ENCODE measurements around the gene REV1.
"Not testable (repeated sequence)": the region's sequence is repeated elsewhere in the genome, so short reads cannot be mapped to it uniquely, and the experiment has no call there.

The REV1 gene

DNA sequence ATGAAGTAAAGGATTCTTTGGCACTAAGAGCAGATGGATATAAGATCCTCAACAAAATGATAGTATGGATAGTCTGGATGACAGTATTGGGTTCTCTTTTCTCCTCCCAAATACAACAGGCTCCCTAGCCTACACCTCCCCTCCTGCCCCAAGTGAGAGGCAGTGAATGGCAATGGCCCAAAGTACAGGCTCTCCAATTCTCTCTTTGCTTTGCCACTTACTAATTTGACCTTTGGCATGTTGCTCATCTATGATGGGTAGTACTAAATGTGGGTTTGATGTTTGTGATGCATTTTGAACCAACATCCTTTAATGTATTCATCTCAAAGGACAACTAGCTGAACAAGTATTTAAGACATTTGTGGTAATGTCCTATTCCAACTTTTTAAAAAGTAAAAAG lies 86.7 kb downstream of the REV1 start:
- no peak for DNase-seq (ENCODE audit: low spot score)

DNA sequence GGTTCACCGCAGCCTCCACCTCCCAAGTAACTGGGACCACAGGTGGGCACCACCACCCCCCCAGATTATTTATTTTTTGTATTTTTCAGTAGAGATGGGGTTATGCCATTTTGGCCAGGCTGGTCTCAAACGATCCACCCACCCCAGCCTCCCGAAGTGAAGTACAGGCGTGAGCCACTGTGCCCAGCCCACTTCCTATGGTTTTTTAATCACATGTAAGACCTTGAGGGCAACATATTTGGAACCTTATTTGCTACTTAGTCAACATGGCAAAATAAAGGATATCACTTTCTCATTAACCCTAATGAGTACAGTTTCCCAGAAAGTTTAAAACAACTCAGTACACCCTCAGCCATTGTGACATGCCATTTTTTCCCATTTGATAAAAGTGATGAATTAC lies 88.0 kb downstream of the REV1 start:
- DNase-seq (ENCODE audit: low spot score), result no peak

DNA sequence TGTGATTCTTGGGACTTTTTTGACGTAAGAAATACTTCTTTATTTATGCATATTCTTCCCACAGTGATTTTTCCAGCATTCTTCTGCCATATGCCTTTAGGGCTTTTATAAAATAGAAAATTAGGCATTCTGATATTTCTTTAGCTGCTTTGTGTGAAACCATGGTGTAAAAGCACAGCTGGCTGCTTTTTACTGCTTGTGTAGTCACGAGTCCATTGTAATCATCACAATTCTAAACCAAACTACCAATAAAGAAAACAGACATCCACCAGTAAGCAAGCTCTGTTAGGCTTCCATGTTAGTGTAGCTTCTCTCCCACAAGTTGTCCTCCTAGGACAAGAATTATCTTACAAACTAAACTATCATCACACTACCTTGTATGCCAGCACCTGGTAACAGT lies 90.0 kb downstream of the REV1 start:
- DNase-seq (ENCODE audit: low spot score), result no peak

DNA sequence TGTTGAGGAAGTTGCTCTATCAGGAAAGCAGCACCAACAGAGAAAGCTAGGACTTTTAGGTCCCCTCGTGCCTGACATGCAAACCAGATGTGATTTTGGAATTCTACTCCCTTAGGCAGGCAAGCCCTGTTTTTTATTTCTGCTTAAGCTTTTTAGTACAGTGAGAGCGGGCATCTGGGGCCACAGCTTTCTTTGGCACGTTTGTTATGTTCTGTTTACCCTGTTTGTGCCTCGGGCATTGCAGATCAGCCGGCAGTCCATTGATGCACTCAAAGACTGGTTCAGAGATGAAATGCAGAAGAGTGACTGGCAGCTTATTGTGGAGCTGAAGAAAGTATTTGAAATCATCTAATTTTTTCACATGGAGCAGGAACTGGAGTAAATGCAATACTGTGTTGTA lies 90.8 kb downstream of the REV1 start:
- peak; percentile 33 for DNase-seq (ENCODE audit: low spot score)

DNA sequence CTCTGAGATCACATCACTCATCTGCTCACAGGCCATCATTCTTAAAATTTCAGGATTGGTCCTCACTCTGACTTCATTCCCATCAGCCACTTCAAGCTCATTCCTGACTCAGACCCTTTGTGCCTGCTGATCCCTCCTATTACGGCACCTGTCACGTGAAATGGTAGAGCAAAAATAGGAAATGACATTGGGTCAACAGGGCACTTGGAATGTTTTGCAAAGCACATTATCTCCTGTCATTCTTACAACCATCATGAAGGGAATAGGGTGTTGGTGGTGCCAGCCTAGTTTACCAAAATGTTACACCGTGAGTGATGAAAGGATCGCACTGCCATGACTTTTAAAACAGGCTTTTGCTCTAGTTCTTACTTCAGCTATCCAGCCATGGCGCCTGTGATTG lies 91.5 kb downstream of the REV1 start:
- no peak for DNase-seq (ENCODE audit: low spot score)

DNA sequence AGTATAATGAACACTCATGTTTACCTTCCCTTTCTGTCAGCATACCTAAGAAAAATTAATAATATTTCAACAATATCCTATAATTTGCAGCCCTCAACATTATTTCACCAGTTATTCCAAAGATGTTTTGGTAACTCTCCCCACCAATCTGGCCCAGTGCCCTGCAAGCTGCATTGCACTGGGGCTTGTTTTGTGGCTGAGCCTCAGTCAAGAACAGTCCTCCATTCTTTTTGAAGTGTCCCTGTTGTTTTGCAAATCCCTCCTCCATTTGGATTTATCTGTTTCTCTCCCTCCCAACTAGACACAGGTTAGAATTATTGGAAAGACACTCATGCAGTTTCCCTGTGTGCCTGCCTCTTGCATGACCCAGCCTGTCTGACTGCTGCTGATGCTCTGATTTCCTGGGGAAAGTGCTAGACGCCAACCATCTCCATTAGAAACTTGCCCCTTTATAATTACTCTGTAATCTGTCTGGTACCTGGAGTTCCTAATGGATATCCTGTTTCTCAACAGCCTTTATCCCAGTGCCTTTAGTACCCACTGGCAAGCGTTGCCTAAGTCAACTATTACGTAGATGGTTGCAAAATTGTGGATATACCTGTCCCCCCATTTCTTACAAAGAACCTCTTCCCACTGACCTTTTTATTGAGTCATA lies 92.4 kb downstream of the REV1 start:
- DNase-seq (ENCODE audit: low spot score), result peak; percentile 72

DNA sequence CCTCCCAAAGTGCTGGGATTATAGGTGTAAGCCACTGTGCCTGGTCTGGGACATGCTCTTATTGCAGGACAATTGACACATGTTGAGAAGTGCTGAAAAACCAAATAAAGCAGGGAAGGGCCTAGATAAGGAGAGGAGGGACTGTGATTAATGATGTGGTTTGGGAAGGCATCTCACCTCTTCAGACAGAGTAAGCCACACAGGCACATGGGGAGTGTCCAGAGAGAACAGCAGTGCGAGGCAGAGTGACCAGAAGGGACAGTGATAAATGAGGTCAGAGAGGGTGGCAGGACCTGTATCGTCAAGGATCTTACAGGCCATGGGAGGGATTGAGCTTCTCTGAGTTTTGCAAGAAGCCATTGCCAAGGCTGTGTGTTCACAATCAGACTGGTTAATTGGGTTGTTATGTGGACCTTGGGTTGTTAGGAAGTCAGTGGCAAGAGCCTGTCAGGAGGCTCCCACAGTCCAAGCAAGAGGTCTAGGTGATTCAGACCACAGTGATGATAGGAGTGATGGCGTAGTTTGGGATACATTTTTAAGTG lies 94.2 kb downstream of the REV1 start:
- no peak for DNase-seq (ENCODE audit: low spot score)

DNA sequence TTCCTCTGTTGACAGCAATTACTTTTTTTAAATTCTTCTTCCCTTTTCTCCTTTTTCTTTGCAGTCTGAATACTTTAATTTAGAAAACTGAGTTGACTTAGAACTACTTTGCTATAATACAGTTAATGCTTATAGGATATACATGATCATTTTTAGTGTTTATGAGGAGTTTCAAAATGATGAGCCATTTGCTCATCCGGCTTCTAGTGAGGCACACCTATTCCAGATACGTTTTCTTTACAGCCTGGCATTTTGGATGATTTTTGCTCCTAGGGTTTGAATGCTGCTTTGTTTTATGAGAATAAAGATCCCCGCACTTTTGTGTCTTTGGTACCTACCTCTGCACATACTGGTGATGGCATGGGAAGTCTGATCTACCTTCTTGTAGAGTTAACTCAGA lies 99.9 kb downstream of the REV1 start:
- DNase-seq (ENCODE audit: low spot score), result no peak

DNA sequence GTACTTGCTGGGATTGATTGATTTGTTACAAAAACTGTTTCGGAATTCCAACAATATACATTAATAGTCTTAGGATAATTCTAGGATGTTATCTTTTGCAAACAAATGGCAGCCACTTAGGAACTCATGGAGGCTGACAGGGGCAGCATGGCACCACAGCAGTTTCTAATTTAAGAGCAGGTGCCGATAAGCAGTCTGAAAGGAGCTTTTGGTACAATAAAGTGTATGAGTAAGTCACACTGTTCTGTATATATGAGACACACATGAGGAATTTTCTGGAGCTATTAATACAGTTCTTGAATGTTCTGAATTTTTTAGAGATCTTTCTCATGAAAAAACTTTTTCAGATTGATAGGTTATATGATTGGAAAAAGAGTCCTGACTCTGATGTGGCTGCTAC lies 100.4 kb downstream of the REV1 start:
- DNase-seq (ENCODE audit: low spot score), result no peak

DNA sequence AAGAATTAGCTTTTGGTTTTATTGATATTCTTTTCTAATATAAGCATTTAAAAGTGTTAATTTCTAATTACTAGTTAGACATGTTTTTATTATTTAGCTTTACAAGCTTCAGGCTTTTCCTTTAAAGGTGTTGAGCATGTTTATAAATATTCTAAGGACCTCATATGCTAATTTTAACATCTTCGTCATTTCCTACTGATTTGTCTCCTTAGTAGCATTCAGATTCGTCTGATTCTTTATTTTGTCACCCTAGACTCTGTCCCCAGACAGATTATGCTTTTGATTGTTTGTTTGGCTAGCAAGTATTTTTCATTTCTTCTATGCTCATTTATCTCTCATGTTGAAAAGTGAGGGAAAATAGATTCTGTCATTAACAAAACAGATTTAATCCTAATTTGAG lies 100.9 kb downstream of the REV1 start:
- no peak for DNase-seq (ENCODE audit: low spot score)

DNA sequence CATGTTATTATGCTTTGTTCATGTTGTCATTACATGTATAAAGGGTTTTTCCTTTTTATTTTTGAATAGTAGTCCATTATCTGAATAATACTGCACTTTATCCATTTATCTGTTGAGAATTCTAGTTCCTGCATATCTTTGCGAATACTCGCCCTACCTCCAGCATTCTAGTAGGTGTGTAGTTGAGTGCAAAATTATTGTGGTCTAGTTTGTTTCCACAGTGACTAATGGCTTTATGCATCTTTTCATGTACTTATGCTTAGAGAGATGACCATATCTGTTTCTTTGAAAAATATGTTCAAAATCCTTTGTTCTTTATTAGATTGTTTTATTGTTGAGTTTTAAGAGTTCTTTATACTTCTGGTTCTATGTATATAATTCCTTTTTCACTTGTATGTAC lies 103.8 kb downstream of the REV1 start:
- no peak for DNase-seq (ENCODE audit: low spot score)

DNA sequence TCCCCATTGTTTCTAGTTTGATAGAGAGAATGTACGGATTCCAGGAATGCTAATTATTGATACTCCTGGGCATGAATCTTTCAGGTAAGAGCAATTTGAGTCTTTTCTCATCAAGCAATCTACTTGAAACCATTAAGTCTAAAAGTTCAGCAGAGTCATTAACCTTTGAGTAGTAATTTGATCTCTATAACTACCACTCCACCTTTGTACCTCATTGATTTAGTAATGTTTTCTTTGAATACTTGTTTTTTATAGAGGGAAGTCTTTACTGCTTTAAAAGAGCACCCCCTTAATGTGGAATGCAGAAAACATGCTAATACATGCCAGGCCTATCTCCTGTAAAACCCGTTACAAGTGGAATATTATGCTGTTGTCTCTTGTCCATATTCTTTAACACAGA lies 107.7 kb downstream of the REV1 start:
- no peak for DNase-seq (ENCODE audit: low spot score)

DNA sequence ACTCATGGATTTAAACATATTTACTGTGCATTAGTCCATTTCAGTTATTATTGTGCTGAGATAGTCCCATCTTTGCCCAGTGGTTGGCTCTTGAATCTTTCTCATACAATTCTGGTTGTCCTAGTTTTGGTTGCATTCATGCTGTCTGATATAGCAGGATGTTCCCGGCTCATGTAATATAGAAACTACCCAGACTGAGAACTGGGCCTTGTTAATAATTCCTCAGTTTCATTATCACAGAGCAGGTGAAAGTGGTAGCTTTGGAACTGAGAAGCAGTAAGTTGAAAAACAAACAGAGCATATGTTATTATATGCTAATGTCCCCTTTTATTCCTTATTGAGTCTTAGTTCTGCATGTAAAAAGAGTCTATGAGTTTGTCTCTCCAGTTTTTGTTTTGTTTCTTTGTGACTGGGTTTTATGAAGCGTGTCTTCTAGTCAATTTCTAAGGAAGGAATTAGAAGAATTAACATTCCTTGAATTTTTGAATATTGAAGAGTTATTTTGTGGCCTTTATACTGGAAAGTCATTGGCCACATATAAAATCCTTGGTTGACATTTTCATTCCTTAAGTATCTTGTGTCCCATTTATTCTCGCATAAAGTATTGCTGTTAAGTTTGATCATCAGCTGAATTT lies 109.3 kb downstream of the REV1 start:
- no peak for DNase-seq (ENCODE audit: low spot score)

DNA sequence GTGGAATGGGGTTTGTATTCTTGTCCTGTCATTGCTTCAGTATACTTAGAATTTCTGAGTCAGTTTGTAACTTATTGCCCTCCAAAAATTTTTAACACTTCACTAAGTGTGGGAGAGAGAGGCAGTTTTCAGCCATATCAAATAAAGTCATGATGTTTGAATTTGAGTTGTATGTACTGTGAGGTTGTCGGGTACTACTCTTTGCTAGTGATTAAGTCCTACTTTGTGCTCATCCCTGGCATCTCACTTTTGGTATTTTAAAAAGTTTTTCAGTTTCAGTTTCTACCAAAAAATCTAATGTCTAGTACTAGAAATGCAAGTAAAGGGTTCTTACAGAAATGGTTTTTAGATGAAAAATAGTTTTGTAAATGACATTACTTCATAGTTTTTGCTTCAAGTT lies 111.9 kb downstream of the REV1 start:
- DNase-seq (ENCODE audit: low spot score), result no peak

DNA sequence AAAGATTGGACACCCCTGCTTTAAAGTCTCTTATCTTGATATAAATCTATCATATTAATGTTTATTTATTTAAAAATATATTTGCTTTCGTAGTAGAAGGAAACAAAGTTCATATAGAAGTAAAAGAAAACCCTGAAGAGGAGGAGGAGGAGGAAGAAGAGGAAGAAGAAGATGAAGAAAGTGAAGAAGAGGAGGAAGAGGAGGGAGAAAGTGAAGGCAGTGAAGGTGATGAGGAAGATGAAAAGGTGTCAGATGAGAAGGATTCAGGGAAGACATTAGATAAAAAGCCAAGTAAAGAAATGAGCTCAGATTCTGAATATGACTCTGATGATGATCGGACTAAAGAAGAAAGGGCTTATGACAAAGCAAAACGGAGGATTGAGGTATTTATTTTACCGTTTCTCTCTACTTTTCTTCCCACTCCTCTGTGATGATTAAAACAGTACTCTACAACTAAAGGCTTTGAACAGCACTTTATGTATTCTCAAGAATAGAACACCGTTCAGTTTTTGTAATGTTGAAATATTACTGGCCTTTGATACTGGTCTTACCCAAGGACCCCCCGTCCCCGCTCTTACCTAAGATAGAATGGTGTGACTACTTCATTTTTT lies 113.5 kb downstream of the REV1 start:
- DNase-seq (ENCODE audit: low spot score), result no peak

DNA sequence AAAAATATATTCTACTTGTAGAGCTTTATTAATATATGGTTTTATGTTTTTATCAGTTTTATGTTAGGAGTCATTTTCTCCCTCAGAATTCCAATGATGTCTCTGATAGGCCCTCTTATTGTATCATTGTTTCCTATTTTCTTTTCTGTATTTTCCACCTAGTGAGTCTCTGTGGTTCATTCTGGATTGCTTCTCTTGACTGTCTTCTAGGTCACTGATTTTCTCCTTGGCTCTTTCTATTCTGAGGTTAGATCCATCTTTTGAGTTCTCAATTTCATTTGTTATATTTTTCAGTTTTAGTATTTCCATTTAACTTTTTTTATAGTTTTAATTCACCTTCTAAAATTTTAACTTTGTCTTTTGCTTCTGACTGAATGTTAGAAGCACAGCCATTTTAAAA lies 115.1 kb downstream of the REV1 start:
- no peak for DNase-seq (ENCODE audit: low spot score)

DNA sequence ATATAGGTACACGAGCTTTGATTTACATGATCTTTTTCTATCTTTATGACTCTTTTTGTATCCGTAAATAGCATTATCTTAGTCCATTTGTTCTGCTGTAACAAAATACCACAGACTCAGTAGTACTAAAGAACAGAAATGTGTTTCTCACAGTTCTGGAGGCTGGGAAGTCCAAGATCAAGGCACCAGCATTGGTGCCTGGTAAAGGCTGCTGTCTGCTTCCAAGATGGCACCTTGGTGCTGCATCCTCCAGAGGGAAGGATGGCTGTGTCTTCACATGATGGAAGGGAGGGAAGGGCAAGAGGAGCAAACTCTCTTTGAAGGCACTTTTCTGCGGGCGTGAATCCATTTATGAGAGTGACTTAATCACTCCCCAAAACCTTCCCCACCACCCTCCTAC lies 116.7 kb downstream of the REV1 start:
- DNase-seq (ENCODE audit: low spot score), result no peak

DNA sequence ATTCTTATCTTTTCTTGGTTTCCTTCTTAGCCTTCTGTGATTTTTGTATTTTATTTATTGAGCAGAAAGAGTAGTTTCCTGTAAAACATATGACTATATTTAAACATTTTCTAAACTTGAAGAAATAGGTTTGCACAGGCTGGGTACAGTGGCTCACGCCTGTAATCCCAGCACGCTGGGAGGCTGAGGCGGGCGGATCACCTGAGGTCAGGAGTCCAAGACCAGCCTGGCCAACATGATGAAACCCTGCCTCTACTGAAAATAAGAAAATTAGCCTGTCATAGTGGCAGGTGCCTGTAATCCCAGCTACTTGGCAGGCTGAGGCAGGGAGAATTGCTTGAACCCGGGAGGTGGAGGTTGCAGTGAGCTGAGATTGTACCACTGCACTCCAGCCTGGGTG lies 121.0 kb downstream of the REV1 start:
- DNase-seq (ENCODE audit: low spot score), result not testable (repeated sequence)

DNA sequence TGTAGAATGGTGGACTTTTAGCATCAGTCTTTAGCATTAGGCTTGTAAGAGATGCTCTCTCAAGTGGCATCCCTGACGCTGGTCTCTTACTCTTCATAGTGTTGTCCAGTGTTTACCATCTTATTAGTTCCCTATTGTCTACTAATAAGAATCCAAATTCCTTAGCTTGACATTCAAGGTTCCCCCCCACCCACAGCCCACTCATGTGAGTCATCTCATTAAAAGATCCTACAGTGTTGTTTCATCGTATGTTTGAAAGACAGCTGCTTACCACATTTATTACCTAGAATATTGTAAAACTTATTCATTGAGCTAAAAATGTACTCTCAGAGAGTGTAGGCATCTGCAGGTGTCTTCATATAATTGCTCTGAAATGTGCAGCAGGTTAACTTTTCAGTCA lies 124.2 kb downstream of the REV1 start:
- DNase-seq (ENCODE audit: low spot score), result no peak

DNA sequence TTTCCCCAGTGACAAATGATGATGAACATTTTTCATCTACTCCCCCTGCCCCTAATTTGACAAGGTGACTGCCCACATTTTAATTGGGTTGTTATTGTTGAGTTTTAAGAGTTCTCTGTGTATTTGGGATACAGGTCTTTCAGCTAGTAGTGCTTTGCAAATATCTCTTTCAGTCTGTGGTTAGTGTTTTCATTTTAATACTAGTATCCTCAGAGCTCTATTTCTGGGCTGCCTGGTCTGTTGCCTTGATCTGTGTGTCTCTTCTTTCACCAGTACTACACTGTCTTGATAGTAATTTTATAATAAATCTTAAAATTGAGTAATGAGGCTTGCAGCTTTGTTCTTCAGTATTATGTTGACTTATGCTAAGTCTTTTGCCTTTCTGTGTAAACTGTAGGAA lies 133.0 kb downstream of the REV1 start:
- no peak for DNase-seq (ENCODE audit: low spot score)

DNA sequence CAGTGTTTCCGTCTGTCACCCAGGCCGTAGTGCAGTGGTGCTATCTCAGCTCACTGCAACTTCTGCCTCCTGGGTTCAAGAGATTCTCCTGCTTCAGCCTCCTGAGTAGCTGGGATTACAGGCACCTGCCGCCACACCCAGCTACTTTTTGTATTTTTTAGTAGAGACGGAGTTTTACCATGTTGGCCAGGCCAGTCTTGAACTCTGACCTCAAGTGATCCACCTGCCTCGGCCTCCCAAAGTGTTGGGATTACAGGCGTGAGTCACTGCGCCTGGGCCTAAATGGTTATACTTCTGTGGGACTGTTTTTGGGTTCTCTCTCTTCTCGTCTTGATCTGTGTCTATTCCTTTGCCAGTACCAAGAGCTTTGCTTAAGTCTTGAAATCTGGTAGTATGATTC lies 135.0 kb downstream of the REV1 start:
- DNase-seq (ENCODE audit: low spot score), result not testable (repeated sequence)

DNA sequence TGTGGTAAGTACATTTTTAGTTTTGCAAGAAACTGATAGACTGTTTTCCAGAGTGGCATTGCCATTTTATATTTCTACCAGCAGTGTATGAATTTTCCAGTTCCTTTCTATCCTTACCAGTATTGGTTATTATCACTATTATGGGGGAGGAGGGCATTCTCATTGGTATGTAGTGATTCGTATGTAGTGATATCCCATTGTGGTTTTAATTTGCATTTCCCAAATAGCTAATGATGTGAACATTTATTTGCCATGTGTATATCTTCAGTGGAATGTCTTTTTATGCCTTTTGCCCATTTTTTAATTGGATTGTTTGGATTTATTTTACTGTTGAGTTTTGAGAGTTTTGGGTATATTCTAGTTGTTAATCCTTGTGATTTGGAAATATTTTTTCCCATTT lies 135.7 kb downstream of the REV1 start:
- DNase-seq (ENCODE audit: low spot score), result no peak
